Breast epithelium (tissue), 4 donors: ENCODE measurements around the gene EXOSC5. TPM values are rescaled to one million over a fixed set of nuclear protein-coding genes. Genes with fewer than 3 reads are reported as not detected.
"Not testable (repeated sequence)": the region's sequence is repeated elsewhere in the genome, so short reads cannot be mapped to it uniquely, and the experiment has no call there.

Experiments
- DNase-seq, 2 donors: peaks; one replicate each; pipeline ENCODE4 v3.0.0-alpha.2; 2019; ENCODE audit warnings: low spot score in 2 of 2
- H3K27ac ChIP-seq, 2 donors: fragments of 200-600 bp; sonication (generic) in 1 of 2; one replicate each; pipeline ENCODE4 v1.5.1; 2016 to 2019; ENCODE audit warnings: mild to moderate bottlenecking in 1 of 2
- H3K27me3 ChIP-seq, 2 donors: fragments of 200-600 bp; sonication (generic) in 1 of 2; one replicate each; pipeline versions ENCODE4 v1.5.1 to v1.6.0; 2017 to 2019; ENCODE audit warnings: control low read depth in 1 of 2, mild to moderate bottlenecking in 1 of 2
- H3K36me3 ChIP-seq: fragments of 200-600 bp; one replicate; pipeline ENCODE4 v1.5.1; 2019
- H3K4me1 ChIP-seq, 2 donors: fragments of 200-600 bp; sonication (generic); one replicate each; pipeline ENCODE4 v1.5.1; 2016 to 2019; ENCODE audit warnings: control low read depth in 1 of 2
- H3K4me3 ChIP-seq, 3 donors: fragments of 200-600 bp; sonication (generic); 1 replicate in 2 of 3; 2 replicates in 1 of 3; pipeline ENCODE4 v1.5.1; 2016 to 2019; ENCODE audit warnings: mild to moderate bottlenecking in 3 of 3, moderate library complexity in 2 of 3
- H3K9me3 ChIP-seq, 2 donors: fragments of 200-600 bp; sonication (generic) in 1 of 2; one replicate each; pipeline ENCODE4 v1.5.1; 2016 to 2019; ENCODE audit warnings: control low read depth in 1 of 2
- POLR2A ChIP-seq: fragments of 450-650 bp; IDR thresholded peaks from one replicate; pipeline ENCODE4 v1.6.1; 2016; ENCODE audit warnings: antibody characterized with exemption, mild to moderate bottlenecking, moderate library complexity
- POLR2AphosphoS5 ChIP-seq, 3 donors: sonication (generic); formaldehyde crosslinking; IDR thresholded peaks; one replicate each; pipeline ENCODE4 v1.6.1; 2017; ENCODE audit warnings: antibody characterized with exemption in 3 of 3
- intact Hi-C: fragments of 100-400 bp; cut with DNase I; formaldehyde crosslinking; loops from one replicate; pipeline ENCODE4 v1.15.1; 2023; ENCODE audit warnings: low total_unique reads
- total RNA-seq, 3 donors: library from RNA; depleted of rRNA; stranded (reverse); fragments of >200 nt; gene quantifications; one replicate each; pipeline ENCODE4 v1.1.0, GENCODE V29; 2016
- TF ChIP-seq, protein P1 (sequence below), 3 donors: fragments of 450-650 bp; IDR thresholded peaks; one replicate each; pipeline ENCODE4 v1.5.1; 2016 to 2017; ENCODE audit warnings: antibody characterized with exemption in 3 of 3, mild to moderate bottlenecking in 3 of 3, moderate library complexity in 3 of 3

EXOSC5 gene
- total RNA-seq, 3 donors from 2014 or later: 18.2 to 20.6 (median 18.7) TPM

- intact Hi-C loops: no loop called here
- Histone ChIP-seq H3K9me3 (no peaks in the 10 kb centered on the region), H3K4me1 (peaks cover 0 to 6% of the 10 kb centered on the region in 2 donors), H3K36me3 (no peaks in the 10 kb centered on the region), H3K4me3 (peak overlapping the region; percentile 82 to 97 (median 82)), H3K27me3 (no peaks in the 10 kb centered on the region), H3K27ac (peak overlapping the region; percentile 78 to 92)
- TF ChIP-seq, protein P1, sequence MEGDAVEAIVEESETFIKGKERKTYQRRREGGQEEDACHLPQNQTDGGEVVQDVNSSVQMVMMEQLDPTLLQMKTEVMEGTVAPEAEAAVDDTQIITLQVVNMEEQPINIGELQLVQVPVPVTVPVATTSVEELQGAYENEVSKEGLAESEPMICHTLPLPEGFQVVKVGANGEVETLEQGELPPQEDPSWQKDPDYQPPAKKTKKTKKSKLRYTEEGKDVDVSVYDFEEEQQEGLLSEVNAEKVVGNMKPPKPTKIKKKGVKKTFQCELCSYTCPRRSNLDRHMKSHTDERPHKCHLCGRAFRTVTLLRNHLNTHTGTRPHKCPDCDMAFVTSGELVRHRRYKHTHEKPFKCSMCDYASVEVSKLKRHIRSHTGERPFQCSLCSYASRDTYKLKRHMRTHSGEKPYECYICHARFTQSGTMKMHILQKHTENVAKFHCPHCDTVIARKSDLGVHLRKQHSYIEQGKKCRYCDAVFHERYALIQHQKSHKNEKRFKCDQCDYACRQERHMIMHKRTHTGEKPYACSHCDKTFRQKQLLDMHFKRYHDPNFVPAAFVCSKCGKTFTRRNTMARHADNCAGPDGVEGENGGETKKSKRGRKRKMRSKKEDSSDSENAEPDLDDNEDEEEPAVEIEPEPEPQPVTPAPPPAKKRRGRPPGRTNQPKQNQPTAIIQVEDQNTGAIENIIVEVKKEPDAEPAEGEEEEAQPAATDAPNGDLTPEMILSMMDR (IDR thresholded peaks at IDR 0.05): peak in 1 of 3 donors; percentile 14
- no peak for TF ChIP-seq POLR2A
- DNase-seq: peak in 1 of 2 donors; percentile 46
These were observed 44.3 kb downstream of the EXOSC5 start for GRCh38 chr19:41352609-41353465.

- H3K4me3 ChIP-seq: peak overlapping the region; percentile 82 to 97 (median 82)
- DNase-seq: no peak
- H3K27ac ChIP-seq: peak overlapping the region; percentile 78 to 92
- no peaks in the 10 kb centered on the region for H3K9me3 ChIP-seq
- H3K27me3 ChIP-seq: no peaks in the 10 kb centered on the region
- TF ChIP-seq, protein P1 (IDR thresholded peaks at IDR 0.05): no peak
- TF ChIP-seq POLR2AphosphoS5 (IDR thresholded peaks at IDR 0.05) (no peak), POLR2A (no peak)
- no peaks in the 10 kb centered on the region for H3K36me3 ChIP-seq
- intact Hi-C loops: no loop called here
- H3K4me1 ChIP-seq: peaks cover 0 to 6% of the 10 kb centered on the region in 2 donors
These were observed 44.9 kb downstream of the EXOSC5 start for GRCh38 chr19:41352279-41352608.

DNA sequence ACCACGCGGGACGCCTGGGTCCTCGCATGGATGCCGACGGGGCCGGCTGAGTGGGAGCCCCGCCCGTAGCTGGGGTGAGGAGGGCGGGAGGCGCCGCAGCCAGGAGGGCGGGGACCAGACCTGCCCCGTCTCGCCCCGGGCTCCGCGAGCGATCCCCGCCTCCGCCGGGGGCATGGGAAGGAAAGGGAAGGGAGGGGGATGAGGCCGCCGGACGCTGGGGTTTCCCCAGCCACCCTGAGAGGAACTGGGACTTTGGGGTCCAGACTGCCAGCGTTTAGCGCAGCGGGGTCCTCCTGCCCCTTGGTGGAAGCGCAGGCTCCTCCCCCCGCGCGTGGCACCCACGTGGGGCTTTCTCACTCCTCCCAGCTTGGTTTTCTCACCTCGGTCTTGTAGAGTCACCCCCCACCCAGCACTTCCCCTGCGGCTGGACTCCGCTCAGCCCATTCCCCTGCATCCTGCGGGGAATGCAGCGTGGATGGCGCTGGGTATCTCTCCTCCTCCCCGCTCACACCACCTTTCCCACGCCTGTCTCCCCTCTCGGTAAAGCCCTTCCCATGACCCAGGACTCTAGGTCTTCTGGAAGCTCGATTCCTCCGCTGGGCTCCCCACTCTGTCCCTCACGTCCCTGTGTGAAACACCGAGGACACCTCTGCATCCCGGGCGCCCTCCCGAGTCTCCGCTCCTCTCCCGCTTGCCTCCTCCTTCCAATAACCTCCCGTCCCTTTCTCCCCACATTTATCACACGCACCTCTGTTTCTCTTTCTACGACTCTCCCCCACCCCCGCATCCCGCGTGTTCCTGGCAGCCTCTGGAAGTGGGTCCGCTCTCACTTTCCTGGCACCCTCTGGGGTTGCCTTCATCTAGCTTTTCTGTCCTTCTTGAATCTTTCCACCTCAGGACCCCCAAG is 45.6 kb downstream of the EXOSC5 start:
- H3K4me3 ChIP-seq: peak overlapping the region; percentile 82 to 97 (median 82)
- no peak for DNase-seq
- intact Hi-C loops: no loop called here
- TF ChIP-seq POLR2AphosphoS5 (IDR thresholded peaks at IDR 0.05) (peak in 1 of 3 donors; percentile 8), POLR2A (no peak)
- no peaks in the 10 kb centered on the region for H3K9me3 ChIP-seq
- peaks cover 0 to 6% of the 10 kb centered on the region in 2 donors for H3K4me1 ChIP-seq
- H3K27me3 ChIP-seq: no peaks in the 10 kb centered on the region
- peak overlapping the region; percentile 78 to 92 for H3K27ac ChIP-seq
- H3K36me3 ChIP-seq: no peaks in the 10 kb centered on the region

GRCh38 chr19:41350735-41351338 is 46.3 kb downstream of the EXOSC5 start:
- Histone ChIP-seq H3K4me1 (peaks cover 0 to 6% of the 10 kb centered on the region in 2 donors), H3K36me3 (no peaks in the 10 kb centered on the region), H3K27ac (peak overlapping the region; percentile 78 to 92), H3K4me3 (peak overlapping the region; percentile 82 to 97 (median 82)), H3K27me3 (no peaks in the 10 kb centered on the region), H3K9me3 (no peaks in the 10 kb centered on the region)
- TF ChIP-seq POLR2AphosphoS5 (IDR thresholded peaks at IDR 0.05): no peak
- TF ChIP-seq, protein P1 (IDR thresholded peaks at IDR 0.05): no peak
- TF ChIP-seq POLR2A: no peak
- DNase-seq: no peak
- intact Hi-C loops: no loop called here

DNA sequence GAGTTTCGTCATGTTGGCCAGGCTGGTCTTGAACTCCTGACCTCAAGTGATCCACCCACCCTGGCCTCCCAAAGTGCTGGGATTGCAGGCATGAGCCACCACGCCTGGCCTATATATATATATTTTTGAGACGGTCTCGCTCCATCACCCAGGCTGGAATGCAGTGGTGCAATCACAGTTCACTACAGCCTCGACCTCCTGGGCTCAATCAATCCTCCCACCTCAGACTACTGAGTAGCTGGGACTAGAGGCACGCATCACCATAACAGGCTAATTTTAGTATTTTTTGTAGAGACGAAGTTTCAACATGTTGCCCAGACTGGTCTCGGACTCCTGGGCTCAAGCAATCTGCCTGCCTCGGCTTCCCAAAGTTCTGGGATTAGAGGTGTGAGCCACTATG is 50.2 kb downstream of the EXOSC5 start:
- H3K4me1 ChIP-seq, H3K27me3 ChIP-seq, DNase-seq, H3K9me3 ChIP-seq, H3K4me3 ChIP-seq, H3K27ac ChIP-seq, H3K36me3 ChIP-seq: not testable (repeated sequence)
- intact Hi-C loops: loop anchor here (2.0 kb wide), 1 partner anchor 50 kb away; the partner anchor contains the start of genes BCKDHA and EXOSC5
